ENCODE measurements around the gene PCDH10. TPM values are rescaled to one million over a fixed set of nuclear protein-coding genes. Genes with fewer than 3 reads are reported as not detected.
A peak's percentile ranks its signal among the peaks of the same experiment; 100 is the strongest.

Gene PCDH10
- total RNA-seq, 1 donor from 2014 or later = 0.15 TPM

DNA sequence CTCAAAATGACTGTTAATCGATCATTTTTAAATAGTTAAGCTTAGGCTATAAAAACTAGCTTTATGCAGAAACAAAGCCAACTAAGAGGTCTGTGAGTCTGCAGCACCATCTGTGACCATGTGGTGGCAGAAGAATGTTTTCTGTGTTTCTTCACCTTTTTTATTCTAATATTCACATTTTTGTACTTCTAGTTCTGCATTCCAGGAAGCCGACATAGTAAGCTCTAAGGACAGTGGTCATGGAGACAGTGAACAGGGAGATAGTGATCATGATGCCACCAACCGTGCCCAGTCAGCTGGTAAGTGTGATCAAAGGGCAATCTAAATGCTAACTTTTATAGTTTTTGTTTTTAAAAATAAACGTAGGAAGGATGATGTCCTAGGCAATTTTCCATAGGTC, 5.6 kb downstream of the PCDH10 start:
- no peaks in the 10 kb centered on the region for H3K36me3 Mint-ChIP-seq
- Histone ChIP-seq H3K4me1 (peaks cover 6% of the 10 kb centered on the region), H3K27me3 (peaks cover 48% of the 10 kb centered on the region), H3K4me3 (no peak overlapping the region), H3K4me2 (no peak overlapping the region), H3K79me2 (ENCODE audit: low read depth) (no peaks in the 10 kb centered on the region), H2AFZ (replicated peaks) (no peak overlapping the region), H4K20me1 (ENCODE audit: low read depth) (peaks cover 1% of the 10 kb centered on the region), H3K27ac (no peak overlapping the region), H3K36me3 (no peaks in the 10 kb centered on the region), H3F3A (ENCODE audit: low read depth) (peaks cover 12% of the 10 kb centered on the region), H3K9ac (no peak overlapping the region), H3K9me3 (ENCODE audit: low read depth) (no peaks in the 10 kb centered on the region)
- TF ChIP-seq EZH2 (IDR thresholded peaks at IDR 0.05) (no peak), EZH2phosphoT487 (IDR thresholded peaks at IDR 0.05) (no peak)
- TF ChIP-seq, protein P1, sequence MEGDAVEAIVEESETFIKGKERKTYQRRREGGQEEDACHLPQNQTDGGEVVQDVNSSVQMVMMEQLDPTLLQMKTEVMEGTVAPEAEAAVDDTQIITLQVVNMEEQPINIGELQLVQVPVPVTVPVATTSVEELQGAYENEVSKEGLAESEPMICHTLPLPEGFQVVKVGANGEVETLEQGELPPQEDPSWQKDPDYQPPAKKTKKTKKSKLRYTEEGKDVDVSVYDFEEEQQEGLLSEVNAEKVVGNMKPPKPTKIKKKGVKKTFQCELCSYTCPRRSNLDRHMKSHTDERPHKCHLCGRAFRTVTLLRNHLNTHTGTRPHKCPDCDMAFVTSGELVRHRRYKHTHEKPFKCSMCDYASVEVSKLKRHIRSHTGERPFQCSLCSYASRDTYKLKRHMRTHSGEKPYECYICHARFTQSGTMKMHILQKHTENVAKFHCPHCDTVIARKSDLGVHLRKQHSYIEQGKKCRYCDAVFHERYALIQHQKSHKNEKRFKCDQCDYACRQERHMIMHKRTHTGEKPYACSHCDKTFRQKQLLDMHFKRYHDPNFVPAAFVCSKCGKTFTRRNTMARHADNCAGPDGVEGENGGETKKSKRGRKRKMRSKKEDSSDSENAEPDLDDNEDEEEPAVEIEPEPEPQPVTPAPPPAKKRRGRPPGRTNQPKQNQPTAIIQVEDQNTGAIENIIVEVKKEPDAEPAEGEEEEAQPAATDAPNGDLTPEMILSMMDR (IDR thresholded peaks at IDR 0.05) = peak; percentile 74
- no peaks in the 10 kb centered on the region for H3K9me3 Mint-ChIP-seq
- H3K27ac Mint-ChIP-seq = no peak overlapping the region
- peaks cover 26% of the 10 kb centered on the region for H3K27me3 Mint-ChIP-seq (ENCODE audit: insufficient read depth, low read depth)
- peak; percentile 42 for DNase-seq (ENCODE audit: low spot score)
- H3K4me1 Mint-ChIP-seq = peaks cover 41% of the 10 kb centered on the region
- peak overlapping the region; percentile 54 for H3K4me3 Mint-ChIP-seq

DNA sequence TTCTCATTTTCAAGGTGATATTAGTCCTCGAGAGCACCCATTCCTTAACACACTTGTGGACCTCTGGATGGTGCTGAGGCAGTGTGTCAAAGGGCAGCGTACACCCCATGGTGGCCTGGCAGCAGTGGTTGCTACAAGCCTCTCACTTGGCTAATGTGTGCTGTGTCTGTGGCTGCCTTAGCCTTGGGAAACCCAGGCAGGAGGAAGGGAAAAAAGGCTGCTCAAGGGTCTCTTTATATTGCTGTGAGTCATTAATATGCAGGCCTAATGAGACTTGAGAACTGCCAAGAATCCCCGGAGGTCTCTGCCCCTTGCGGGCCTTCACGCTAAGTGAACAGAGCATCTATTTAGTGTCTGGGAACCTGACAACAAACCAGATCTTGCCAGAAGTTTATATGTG, 7.0 kb downstream of the PCDH10 start:
- peaks cover 13% of the 10 kb centered on the region for H3K27me3 Mint-ChIP-seq (ENCODE audit: insufficient read depth, low read depth)
- Histone ChIP-seq H3K4me2 (no peak overlapping the region), H3K4me3 (no peak overlapping the region), H4K20me1 (ENCODE audit: low read depth) (no peaks in the 10 kb centered on the region), H3K27ac (no peak overlapping the region), H2AFZ (replicated peaks) (no peak overlapping the region), H3K9me3 (ENCODE audit: low read depth) (no peaks in the 10 kb centered on the region), H3F3A (ENCODE audit: low read depth) (peaks cover 7% of the 10 kb centered on the region), H3K36me3 (no peaks in the 10 kb centered on the region), H3K4me1 (no peaks in the 10 kb centered on the region), H3K27me3 (peaks cover 34% of the 10 kb centered on the region), H3K79me2 (ENCODE audit: low read depth) (no peaks in the 10 kb centered on the region), H3K9ac (no peak overlapping the region)
- peaks cover 38% of the 10 kb centered on the region for H3K4me1 Mint-ChIP-seq
- no peak for TF ChIP-seq EZH2phosphoT487 (IDR thresholded peaks at IDR 0.05)
- TF ChIP-seq, protein P1 (IDR thresholded peaks at IDR 0.05) = no peak
- TF ChIP-seq EZH2 (IDR thresholded peaks at IDR 0.05) = no peak
- H3K27ac Mint-ChIP-seq = no peak overlapping the region
- peak; percentile 29 for DNase-seq (ENCODE audit: low spot score)
- no peaks in the 10 kb centered on the region for H3K36me3 Mint-ChIP-seq
- no peaks in the 10 kb centered on the region for H3K9me3 Mint-ChIP-seq
- H3K4me3 Mint-ChIP-seq = peak overlapping the region; percentile 41

DNA sequence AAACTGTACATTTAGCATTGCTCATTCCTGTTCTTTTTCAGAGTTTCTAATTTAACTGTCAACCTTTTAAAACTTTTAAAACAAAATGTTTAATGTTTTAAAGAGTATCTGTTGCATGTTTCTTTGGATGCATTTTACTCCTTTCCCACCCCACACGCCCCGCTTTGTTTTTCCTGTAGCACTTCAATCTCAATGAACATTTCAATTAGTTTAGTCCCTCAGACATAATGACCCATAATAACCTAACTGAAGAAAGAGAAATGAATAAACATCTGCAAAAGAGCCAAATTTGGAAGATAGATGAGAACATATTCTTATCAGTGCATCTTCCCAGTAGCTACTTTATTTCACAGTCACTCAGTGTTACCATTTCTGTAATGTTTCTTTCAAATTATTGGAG, 7.5 kb downstream of the PCDH10 start:
- Histone ChIP-seq H3K9me3 (ENCODE audit: low read depth) (no peaks in the 10 kb centered on the region), H4K20me1 (ENCODE audit: low read depth) (no peaks in the 10 kb centered on the region), H3K27ac (no peak overlapping the region), H3K36me3 (no peaks in the 10 kb centered on the region), H3K9ac (no peak overlapping the region), H3K79me2 (ENCODE audit: low read depth) (no peaks in the 10 kb centered on the region), H3K4me1 (no peaks in the 10 kb centered on the region), H3K4me2 (no peak overlapping the region), H3F3A (ENCODE audit: low read depth) (peaks cover 2% of the 10 kb centered on the region), H3K4me3 (no peak overlapping the region), H3K27me3 (peaks cover 30% of the 10 kb centered on the region), H2AFZ (replicated peaks) (no peak overlapping the region)
- peak overlapping the region; percentile 73 for H3K27ac Mint-ChIP-seq
- H3K27me3 Mint-ChIP-seq (ENCODE audit: insufficient read depth, low read depth) = peaks cover 9% of the 10 kb centered on the region
- H3K36me3 Mint-ChIP-seq = no peaks in the 10 kb centered on the region
- peak overlapping the region; percentile 20 for H3K4me3 Mint-ChIP-seq
- no peak for DNase-seq (ENCODE audit: low spot score)
- peaks cover 38% of the 10 kb centered on the region for H3K4me1 Mint-ChIP-seq
- TF ChIP-seq, protein P1 (IDR thresholded peaks at IDR 0.05) = no peak
- no peak for TF ChIP-seq EZH2 (IDR thresholded peaks at IDR 0.05)
- TF ChIP-seq EZH2phosphoT487 (IDR thresholded peaks at IDR 0.05) = no peak
- H3K9me3 Mint-ChIP-seq = no peaks in the 10 kb centered on the region

Data from neural progenitor cell (in vitro differentiated cells).